Measurements from ENCODE around the gene CCDC91. TPM values are rescaled to one million over a fixed set of nuclear protein-coding genes. Genes with fewer than 3 reads are reported as not detected.

The CCDC91 gene
- polyA plus RNA-seq, 1 donor (not counting 4 experiments of a cell fraction or from before 2014, with no cell fraction given), result 26.5 TPM

GRCh38 chr12:28149279-28149678, 41.0 kb upstream of the CCDC91 start:
- H3K27me3 ChIP-seq (ENCODE audit: control insufficient read depth, extremely low read depth, insufficient read depth, low read length), result no peaks in the 10 kb centered on the region
- H3K9me1 ChIP-seq (ENCODE audit: control insufficient read depth, extremely low read depth, insufficient read depth, low read length), result no peaks in the 10 kb centered on the region
- peaks cover 0 to 3% of the 10 kb centered on the region in 2 experiments for H3K36me3 ChIP-seq (ENCODE audit: control insufficient read depth in 2 of 2, extremely low read depth in 1 of 2, insufficient read depth in 2 of 2, low read length in 2 of 2)
- H3K9me3 ChIP-seq (ENCODE audit: control insufficient read depth, low read depth, low read length), result no peaks in the 10 kb centered on the region
- H3K4me2 ChIP-seq (ENCODE audit: control insufficient read depth, extremely low read depth, insufficient read depth, low read depth, low read length), result no peak overlapping the region
- no peak overlapping the region for H2AFZ ChIP-seq (ENCODE audit: control insufficient read depth, low read length)
- dilution Hi-C loops (cut with MboI; ENCODE audit: extremely low pct_ligation_motif_present, low sequenced_read_pairs), result no loop called here
- FAIRE-seq (no peak), DNase-seq (ENCODE audit: low read depth, low spot score) (no peak)
- no peaks in the 10 kb centered on the region for H3K4me1 ChIP-seq (ENCODE audit: control insufficient read depth, extremely low read depth, insufficient read depth, low read length)
- no peaks in the 10 kb centered on the region for H4K20me1 ChIP-seq (ENCODE audit: control insufficient read depth, extremely low read depth, insufficient read depth, low read length)
- TF ChIP-seq CTCF (optimal IDR thresholded peaks at IDR 0.05 in 1 of 3, IDR thresholded peaks at IDR 0.05 in 1 of 3, conservative IDR thresholded peaks at IDR 0.05 in 1 of 3; ENCODE audit: extremely low read depth in 1 of 3, insufficient read depth in 2 of 3, low read length in 3 of 3) (no peak), EZH2 (IDR thresholded peaks at IDR 0.05; ENCODE audit: low read length) (no peak)
- H3K27ac ChIP-seq (ENCODE audit: control insufficient read depth, insufficient read depth, low read length), result no peak overlapping the region
- no peaks in the 10 kb centered on the region for H3K79me2 ChIP-seq (ENCODE audit: control insufficient read depth, insufficient read depth, low read length)
- no peak overlapping the region for H3K9ac ChIP-seq (ENCODE audit: control insufficient read depth, extremely low read depth, insufficient read depth, low read length)
- H3K4me3 ChIP-seq (ENCODE audit: control insufficient read depth in 2 of 3, extremely low read depth in 1 of 3, insufficient read depth in 2 of 3, low read depth in 1 of 3, low read length in 3 of 3), result no peak overlapping the region

DNA sequence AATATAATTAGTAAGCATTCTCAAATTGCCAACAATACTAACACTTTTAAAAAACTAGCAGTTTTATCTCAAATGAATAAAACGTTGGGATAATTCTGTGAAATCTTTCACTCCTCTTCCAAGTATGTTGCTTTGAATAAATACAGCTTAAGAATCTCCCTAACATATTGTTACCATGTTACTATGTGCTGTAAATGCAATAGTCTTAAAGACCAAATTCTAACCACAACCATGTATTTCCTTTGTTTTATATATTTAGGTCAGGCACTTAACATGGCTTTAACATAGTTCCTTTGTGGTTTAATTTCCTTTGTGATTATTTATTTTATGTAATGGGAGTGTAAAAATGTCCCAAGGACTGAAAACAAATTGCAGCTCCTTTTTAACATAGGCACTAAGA, 33.9 kb upstream of the CCDC91 start:
- no peak for FAIRE-seq
- no peak for TF ChIP-seq CTCF (optimal IDR thresholded peaks at IDR 0.05 in 1 of 3, IDR thresholded peaks at IDR 0.05 in 1 of 3, conservative IDR thresholded peaks at IDR 0.05 in 1 of 3; ENCODE audit: extremely low read depth in 1 of 3, insufficient read depth in 2 of 3, low read length in 3 of 3)
- no peak for TF ChIP-seq EZH2 (IDR thresholded peaks at IDR 0.05; ENCODE audit: low read length)

More for the DNA sequence above, 33.9 kb upstream of the CCDC91 start:
- no peaks in the 10 kb centered on the region for H3K27me3 ChIP-seq (ENCODE audit: control insufficient read depth, extremely low read depth, insufficient read depth, low read length)
- dilution Hi-C loops (cut with MboI; ENCODE audit: extremely low pct_ligation_motif_present, low sequenced_read_pairs), result no loop called here
- H3K4me2 ChIP-seq (ENCODE audit: control insufficient read depth, extremely low read depth, insufficient read depth, low read depth, low read length), result no peak overlapping the region
- no peak overlapping the region for H3K9ac ChIP-seq (ENCODE audit: control insufficient read depth, extremely low read depth, insufficient read depth, low read length)
- no peak overlapping the region for H2AFZ ChIP-seq (ENCODE audit: control insufficient read depth, low read length)
- no peaks in the 10 kb centered on the region for H4K20me1 ChIP-seq (ENCODE audit: control insufficient read depth, extremely low read depth, insufficient read depth, low read length)
- no peaks in the 10 kb centered on the region for H3K9me3 ChIP-seq (ENCODE audit: control insufficient read depth, low read depth, low read length)
- H3K36me3 ChIP-seq (ENCODE audit: control insufficient read depth in 2 of 2, extremely low read depth in 1 of 2, insufficient read depth in 2 of 2, low read length in 2 of 2), result peaks cover 0 to 2% of the 10 kb centered on the region in 2 experiments
- H3K27ac ChIP-seq (ENCODE audit: control insufficient read depth, insufficient read depth, low read length), result no peak overlapping the region
- H3K79me2 ChIP-seq (ENCODE audit: control insufficient read depth, insufficient read depth, low read length), result no peaks in the 10 kb centered on the region
- peaks cover 8% of the 10 kb centered on the region for H3K4me1 ChIP-seq (ENCODE audit: control insufficient read depth, extremely low read depth, insufficient read depth, low read length)
- H3K4me3 ChIP-seq (ENCODE audit: control insufficient read depth in 2 of 3, extremely low read depth in 1 of 3, insufficient read depth in 2 of 3, low read depth in 1 of 3, low read length in 3 of 3), result no peak overlapping the region
- no peak for DNase-seq (ENCODE audit: low read depth, low spot score)
- H3K9me1 ChIP-seq (ENCODE audit: control insufficient read depth, extremely low read depth, insufficient read depth, low read length), result no peaks in the 10 kb centered on the region
